HG02642 (cell line): ENCODE results near the gene MEIS2.
A peak's percentile ranks its signal among the peaks of the same experiment; 100 is the strongest.

Experiments
- ATAC-seq: cut with Tn5 transposase; IDR thresholded peaks from one replicate; pipeline ENCODE4 v1.9.1; 2021; ENCODE audit warnings: mild to moderate bottlenecking; ENCODE audit not compliant: unreplicated experiment, poor library complexity

The MEIS2 gene

GRCh38 chr15:37100109-37100965, at the start of gene MEIS2:
Gene MEIS2 (minus strand): TSS chr15:37100549. CDS start chr15:37099466, 1,083 bp downstream.
- ATAC-seq = peak; percentile 34

- no peak for ATAC-seq
Measured at GRCh38 chr15:37149146-37149545, 48.8 kb upstream of the MEIS2 start.

GRCh38 chr15:37148714-37149113, 48.4 kb upstream of the MEIS2 start:
- ATAC-seq = no peak

GRCh38 chr15:37143351-37143750, 43.0 kb upstream of the MEIS2 start:
- no peak for ATAC-seq

- no peak for ATAC-seq
Measured at GRCh38 chr15:37142371-37142770, 42.0 kb upstream of the MEIS2 start.

GRCh38 chr15:37140531-37141058, 40.2 kb upstream of the MEIS2 start:
- no peak for ATAC-seq

DNA sequence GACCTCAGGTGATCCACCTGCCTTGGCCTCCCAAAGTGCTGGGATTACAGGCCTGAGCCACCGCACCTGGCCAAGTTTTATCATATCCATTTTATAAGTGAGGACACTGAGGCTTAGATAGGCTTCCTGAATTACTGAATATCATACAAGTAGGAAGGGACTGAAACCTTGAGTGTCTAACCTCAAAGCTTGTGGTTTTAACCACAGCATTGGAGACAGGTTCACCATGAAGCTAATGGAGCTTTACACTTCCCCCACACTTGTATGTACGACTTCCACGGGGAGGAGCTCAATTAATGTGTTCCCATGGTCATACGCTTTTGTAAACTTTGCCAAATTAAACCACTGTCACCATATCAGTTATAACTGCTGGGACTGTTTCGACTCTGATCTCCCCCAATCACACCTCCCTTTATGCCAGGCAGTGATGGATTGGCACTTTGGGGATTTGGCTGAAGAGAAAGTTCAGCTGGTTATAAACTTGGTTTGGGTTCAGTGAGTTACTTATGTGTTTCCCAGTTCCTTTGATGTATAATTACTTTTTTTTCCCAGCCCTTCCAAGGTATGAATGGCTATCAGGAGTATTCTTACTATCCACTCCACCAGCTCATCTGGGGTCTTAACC, 38.4 kb upstream of the MEIS2 start:
- no peak for ATAC-seq

DNA sequence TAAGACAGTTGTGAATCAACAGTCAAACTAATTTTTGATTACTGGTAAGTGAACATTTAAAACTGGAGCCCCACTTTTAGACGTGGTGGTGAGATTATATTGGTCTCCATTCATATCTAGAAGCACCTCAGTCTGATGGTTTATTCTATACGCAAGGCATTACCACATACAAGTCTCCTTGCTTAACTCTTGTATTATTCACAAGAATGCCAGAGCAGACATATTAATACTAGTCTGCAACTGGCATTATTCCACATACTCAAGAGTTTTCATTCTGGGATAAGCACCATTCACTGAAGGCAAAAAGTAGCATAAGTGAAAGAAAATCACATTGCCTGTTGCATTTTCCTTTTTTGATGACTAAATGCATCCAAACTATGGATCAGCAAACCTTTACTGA, 36.9 kb upstream of the MEIS2 start:
- ATAC-seq = no peak

GRCh38 chr15:37136666-37137065, 36.3 kb upstream of the MEIS2 start:
- no peak for ATAC-seq

DNA sequence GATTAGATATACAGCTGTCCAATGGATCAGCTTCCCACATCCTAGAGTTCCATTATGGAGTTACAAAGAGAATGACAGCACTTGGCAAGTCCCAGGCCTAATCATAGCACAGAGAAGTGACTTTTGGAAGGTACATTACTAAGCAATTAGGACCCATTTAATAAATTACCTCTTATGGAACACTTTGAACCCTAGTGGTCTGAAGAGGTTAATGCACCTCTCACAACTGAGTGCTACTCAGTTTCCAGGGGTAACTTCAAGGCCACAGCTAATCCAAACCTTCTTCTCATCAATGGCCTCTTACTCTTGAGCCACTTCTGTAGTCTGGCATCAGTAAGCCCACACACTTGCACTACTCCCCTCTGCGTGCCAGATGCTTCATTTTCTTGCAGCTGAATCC, 34.9 kb upstream of the MEIS2 start:
- ATAC-seq = peak; percentile 77

- peak; percentile 56 for ATAC-seq
Measured at GRCh38 chr15:37134699-37135131, 34.4 kb upstream of the MEIS2 start.

DNA sequence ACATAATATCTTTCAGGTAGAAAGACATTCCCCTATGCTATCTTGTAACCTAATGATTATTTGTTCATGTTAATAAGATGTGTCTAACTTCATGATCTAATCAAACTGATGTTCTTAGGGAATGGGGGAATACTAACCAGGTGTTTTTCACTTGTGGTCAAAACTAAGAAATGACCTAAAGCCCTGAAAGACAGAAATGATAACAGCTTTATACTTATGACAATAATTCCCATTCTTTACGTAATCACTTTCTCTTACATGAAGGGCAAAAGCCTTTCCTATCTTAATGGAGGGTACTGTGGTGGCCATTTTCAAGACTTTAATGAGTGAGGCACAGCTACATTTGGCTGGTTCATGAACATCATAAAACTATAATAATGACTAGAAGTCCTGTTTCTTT, 33.9 kb upstream of the MEIS2 start:
- ATAC-seq = no peak

GRCh38 chr15:37133602-37134001, 33.3 kb upstream of the MEIS2 start:
- ATAC-seq = no peak

- no peak for ATAC-seq
Measured at GRCh38 chr15:37132826-37133417, 32.6 kb upstream of the MEIS2 start.

DNA sequence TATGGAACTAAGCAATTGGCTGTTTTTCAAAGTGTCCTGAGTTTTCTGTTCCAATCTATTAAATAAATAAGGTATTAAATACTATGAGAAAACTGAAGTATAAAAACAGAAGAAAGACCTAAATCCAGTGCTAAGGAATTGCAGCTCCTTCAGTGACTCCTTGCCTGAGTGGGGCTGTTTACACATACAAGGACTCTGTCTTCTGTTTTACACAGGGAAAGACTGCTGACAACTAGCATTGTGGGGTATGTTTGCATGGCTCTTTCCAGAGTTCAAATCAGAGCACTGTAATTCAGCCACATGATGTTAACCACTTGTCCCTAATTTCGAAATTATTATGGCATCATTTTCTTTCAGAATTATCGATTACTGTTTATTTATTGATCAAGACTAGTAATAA, 31.3 kb upstream of the MEIS2 start:
- no peak for ATAC-seq

DNA sequence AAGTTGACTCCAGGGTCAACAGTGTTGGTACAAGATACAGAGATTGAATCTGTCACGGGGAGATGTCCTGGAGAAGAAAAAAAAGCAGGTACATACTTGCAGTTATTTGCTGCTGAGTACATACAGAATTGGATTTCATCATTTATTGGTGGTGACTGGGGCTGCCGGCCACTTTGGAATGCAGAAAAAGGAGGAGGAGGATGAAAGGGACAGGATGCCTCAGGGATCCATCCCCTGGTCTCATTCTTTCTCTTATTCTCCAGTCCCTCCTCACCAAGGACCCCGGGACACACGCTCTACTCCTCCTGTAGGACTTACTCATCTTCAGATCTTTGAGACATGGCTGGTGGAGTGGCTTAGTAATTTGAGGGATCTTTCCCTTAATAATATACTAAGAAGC, 30.0 kb upstream of the MEIS2 start:
- ATAC-seq = no peak

DNA sequence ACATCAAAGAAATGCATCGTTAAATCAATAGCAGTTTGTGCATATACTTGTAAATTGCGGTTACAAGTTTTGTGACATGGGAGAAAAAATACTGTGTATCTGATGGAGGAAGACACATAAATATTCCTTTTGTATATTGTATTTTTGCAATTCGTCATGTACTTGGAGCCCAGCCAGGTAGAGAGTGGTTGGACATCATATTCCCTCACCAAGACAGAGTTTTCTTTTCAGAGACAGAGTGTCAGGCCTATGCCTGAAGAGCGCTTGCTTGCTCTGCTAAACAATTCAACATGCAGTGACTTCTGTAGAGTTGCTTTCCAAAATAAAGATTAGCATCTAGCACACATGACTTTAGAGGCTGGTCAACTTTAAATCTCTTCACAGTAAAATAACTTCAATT, 24.8 kb upstream of the MEIS2 start:
- no peak for ATAC-seq

DNA sequence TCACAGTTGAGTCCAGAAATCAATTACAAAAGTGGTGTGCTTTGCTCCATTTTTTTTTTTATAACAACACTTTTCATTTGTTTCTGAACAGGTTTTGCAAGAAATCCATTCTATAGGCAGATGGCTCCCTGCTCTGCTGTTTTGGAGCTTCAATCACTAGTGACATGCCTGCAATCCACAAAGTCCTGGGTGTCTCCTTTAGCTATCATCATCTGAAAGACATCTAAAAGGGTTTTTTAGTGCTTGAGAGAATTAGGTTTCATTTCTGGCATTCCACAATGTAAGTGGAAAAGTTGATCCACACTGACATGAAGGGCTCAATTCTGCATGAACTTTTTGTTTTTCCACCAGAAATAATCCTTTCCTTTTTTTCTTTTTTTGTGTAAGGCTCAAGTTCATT, 24.0 kb upstream of the MEIS2 start:
- no peak for ATAC-seq

GRCh38 chr15:37122703-37123102, 22.4 kb upstream of the MEIS2 start:
- ATAC-seq = no peak

- no peak for ATAC-seq
Measured at GRCh38 chr15:37121492-37121891, 21.1 kb upstream of the MEIS2 start.

DNA sequence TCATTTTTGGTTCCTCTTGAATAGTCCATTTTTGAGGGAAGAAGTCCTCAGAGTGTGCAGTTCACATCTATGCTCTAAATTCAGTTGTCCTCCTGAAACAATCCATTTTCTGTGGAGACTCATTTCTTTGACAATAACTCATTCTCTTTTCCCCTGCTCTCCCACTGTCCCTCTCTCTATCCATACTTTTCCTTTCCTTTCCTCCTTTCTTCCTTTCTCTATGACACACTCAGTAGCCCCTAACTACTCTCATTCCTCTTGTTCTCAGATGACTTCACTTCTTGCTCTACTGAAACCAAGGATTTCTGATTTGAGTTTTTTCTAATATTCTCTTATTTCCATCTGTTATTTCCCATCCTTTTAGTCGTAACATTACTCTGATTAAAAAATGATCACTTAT, 16.7 kb upstream of the MEIS2 start:
- ATAC-seq = no peak
